Gastroesophageal sphincter (tissue), 3 donors: ENCODE results near the gene ULK4.

ENCODE experiments used
- CTCF ChIP-seq, 4 experiments: fragments of 200-600 bp in 2 of 4; fragments of 450-650 bp in 2 of 4; sonication (generic) in 1 of 4; IDR thresholded peaks; one replicate each; pipeline ENCODE4 v1.5.1; 2017 to 2019; ENCODE audit warnings: antibody characterized with exemption in 4 of 4, mild to moderate bottlenecking in 2 of 4, moderate library complexity in 2 of 4
- EP300 ChIP-seq: sonication (generic); formaldehyde crosslinking; IDR thresholded peaks from one replicate; pipeline ENCODE4 v1.6.1; 2017; ENCODE audit warnings: antibody characterized with exemption, mild to moderate bottlenecking

- no peak for TF ChIP-seq CTCF (IDR thresholded peaks at IDR 0.05)
- no peak for TF ChIP-seq EP300
These were observed 711.1 kb downstream of the ULK4 start for GRCh38 chr3:41250825-41251224.
